Mucosa of descending colon (tissue), 3 donors: ENCODE measurements around the gene AOPEP. TPM values are rescaled to one million over a fixed set of nuclear protein-coding genes. Genes with fewer than 3 reads are reported as not detected.

Experiments used
- ATAC-seq: fragments of 200-7000 bp; cut with Tn5 transposase; one replicate; pipeline ENCODE4 v1.9.1; 2020; ENCODE audit warnings: mild to moderate bottlenecking, moderate library complexity
- DNase-seq, 3 donors: peaks; one replicate each; pipeline ENCODE4 v3.0.0-alpha.2; 2020
- H3K36me3 ChIP-seq: fragments of 200-600 bp; one replicate; pipeline ENCODE4 v1.8.0; 2021; ENCODE audit warnings: low read depth, mild to moderate bottlenecking
- H3K4me1 ChIP-seq: fragments of 200-600 bp; one replicate; pipeline ENCODE4 v1.8.0; 2021; ENCODE audit warnings: low read depth, mild to moderate bottlenecking
- H3K4me3 ChIP-seq: fragments of 200-600 bp; one replicate; pipeline ENCODE4 v1.8.0; 2021; ENCODE audit warnings: mild to moderate bottlenecking
- H3K9me3 ChIP-seq: fragments of 200-600 bp; one replicate; pipeline ENCODE4 v1.8.0; 2021; ENCODE audit warnings: mild to moderate bottlenecking
- CTCF ChIP-seq: fragments of 200-600 bp; IDR thresholded peaks from one replicate; pipeline ENCODE4 v1.8.0; 2022; ENCODE audit warnings: antibody characterized with exemption, mild to moderate bottlenecking
- intact Hi-C, 2 donors: fragments of 100-400 bp; cut with DNase I in 1 of 2; cut with micrococcal nuclease in 1 of 2; formaldehyde crosslinking; loops; one replicate each; pipeline versions ENCODE4 v1.11.0 to v1.11.1; 2022; cut with DNase I, micrococcal nuclease
- total RNA-seq, 3 donors: library from RNA; stranded (reverse); fragmentation: NEBNext Ultra II Directional in 2 of 3; extraction: Animal tissue kit (Norgen Biotek cat#: 25700) in 2 of 3; gene quantifications; one replicate each; pipeline versions ENCODE4 v1.2.1 to v1.2.4, GENCODE V29; 2021 to 2023
- donor health status: DM: no; HTN: no; CAD: no; lungs with moderate emphysema.
- donor health status: DM: no; HTN: no; CAD: no.
- donor health status: DM: no; HTN: yes; CAD: no.

The AOPEP gene
- total RNA-seq, 3 donors from 2014 or later, result 47.5 to 102 (median 57.8) TPM

- no peak for ATAC-seq
- no peak for DNase-seq
- Histone ChIP-seq H3K9me3 (no peaks in the 10 kb centered on the region), H3K4me1 (peaks cover 6% of the 10 kb centered on the region), H3K36me3 (no peaks in the 10 kb centered on the region), H3K4me3 (no peak overlapping the region)
- no peak for TF ChIP-seq CTCF
- intact Hi-C loops, result no loop called here
Observed at GRCh38 chr9:94800424-94801117, 74.1 kb downstream of the AOPEP start.

- no peaks in the 10 kb centered on the region for H3K9me3 ChIP-seq
- peaks cover 10% of the 10 kb centered on the region for H3K4me1 ChIP-seq
- no peak for DNase-seq
- intact Hi-C loops, result no loop called here
- TF ChIP-seq CTCF, result no peak
- H3K4me3 ChIP-seq, result no peak overlapping the region
- H3K36me3 ChIP-seq, result no peaks in the 10 kb centered on the region
- ATAC-seq, result no peak
Observed at GRCh38 chr9:94801234-94801633, 74.7 kb downstream of the AOPEP start.

- ATAC-seq (no peak), DNase-seq (no peak)
- Histone ChIP-seq H3K4me3 (no peak overlapping the region), H3K36me3 (no peaks in the 10 kb centered on the region), H3K4me1 (peaks cover 14% of the 10 kb centered on the region), H3K9me3 (no peaks in the 10 kb centered on the region)
- no peak for TF ChIP-seq CTCF
- intact Hi-C loops, result no loop called here
Observed at GRCh38 chr9:94801681-94802080, 75.2 kb downstream of the AOPEP start.

GRCh38 chr9:94802251-94802650, 75.8 kb downstream of the AOPEP start:
- DNase-seq (no peak), ATAC-seq (no peak)
- intact Hi-C loops, result no loop called here
- H3K9me3 ChIP-seq, result no peaks in the 10 kb centered on the region
- no peak for TF ChIP-seq CTCF
- H3K4me1 ChIP-seq, result peaks cover 14% of the 10 kb centered on the region
- no peak overlapping the region for H3K4me3 ChIP-seq
- no peaks in the 10 kb centered on the region for H3K36me3 ChIP-seq

GRCh38 chr9:94802793-94803192, 76.3 kb downstream of the AOPEP start:
- peaks cover 14% of the 10 kb centered on the region for H3K4me1 ChIP-seq
- intact Hi-C loops, result no loop called here

More at GRCh38 chr9:94802793-94803192, 76.3 kb downstream of the AOPEP start:
- TF ChIP-seq CTCF, result no peak
- DNase-seq, result no peak
- no peaks in the 10 kb centered on the region for H3K9me3 ChIP-seq
- H3K36me3 ChIP-seq, result no peaks in the 10 kb centered on the region
- ATAC-seq, result no peak
- no peak overlapping the region for H3K4me3 ChIP-seq
